ENCODE data around the gene RFXANK.

DNA sequence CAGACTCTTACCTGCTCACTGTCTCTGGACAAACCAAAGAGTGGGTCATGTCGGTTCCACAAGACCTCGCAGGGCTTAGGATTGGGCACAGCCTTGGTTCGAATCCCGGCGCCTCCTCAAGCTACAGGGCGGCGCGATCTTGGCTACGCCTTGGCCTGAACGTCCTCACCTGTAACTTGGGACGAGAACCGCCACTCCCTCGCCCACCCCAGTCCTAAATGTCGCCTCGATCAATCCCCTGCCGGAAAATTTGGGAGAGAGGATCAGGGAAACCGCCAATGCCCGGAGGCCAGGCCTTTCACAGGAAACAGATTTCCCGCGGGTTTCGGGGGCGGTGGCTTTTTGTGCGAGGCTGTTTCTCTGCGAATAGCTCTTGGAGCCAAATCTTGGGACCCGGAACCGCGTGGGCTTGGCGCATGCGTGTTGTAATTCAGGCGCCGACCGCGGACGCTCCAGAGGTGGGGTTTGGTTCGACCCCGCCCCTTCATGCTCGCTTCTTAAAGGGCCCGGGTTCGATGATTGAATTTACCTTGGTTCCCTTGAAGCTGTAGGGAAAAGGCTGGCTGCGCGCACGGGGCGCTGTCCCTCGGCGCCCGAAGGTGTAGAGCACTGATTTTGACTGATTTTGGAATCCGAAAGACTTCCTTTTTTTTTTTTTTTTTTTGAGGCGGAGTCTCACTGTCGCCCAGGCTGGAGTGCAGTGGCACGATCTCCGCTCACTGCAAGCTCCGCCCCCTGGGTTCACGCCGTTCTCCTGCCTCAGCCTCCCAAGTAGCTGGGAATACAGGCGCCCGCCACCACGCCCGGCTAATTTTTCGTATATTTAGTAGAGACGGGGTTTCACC is 11.2 kb downstream of the RFXANK start, which contains the start of gene NR2C2AP:
- TF ChIP-seq GATA3 (IDR thresholded peaks at IDR 0.05; ENCODE audit: low read depth, low read length): no peak
- no peak for TF ChIP-seq GATA2 (IDR thresholded peaks at IDR 0.05; ENCODE audit: low read depth, low read length)

All from SH-SY5Y (cell line).